HEK293T (cell line): ENCODE results near the gene SART3.

ENCODE experiments used
- ARNT ChIP-seq: fragments of 450-650 bp; IDR thresholded peaks from 2 replicates; pipeline ENCODE4 v1.6.1; 2017; ENCODE audit warnings: mild to moderate bottlenecking
- BHLHE40 ChIP-seq: fragments of 450-650 bp; IDR thresholded peaks from 2 replicates; pipeline ENCODE4 v1.6.1; 2016; ENCODE audit warnings: mild to moderate bottlenecking, moderate library complexity, borderline replicate concordance
- ELF4 ChIP-seq: fragments of 450-650 bp; IDR thresholded peaks from 2 replicates; pipeline ENCODE4 v1.6.1; 2017; ENCODE audit warnings: antibody characterized with exemption
- FOXA1 ChIP-seq: fragments of 450-650 bp; IDR thresholded peaks from 2 replicates; pipeline ENCODE4 v1.6.1; 2016; ENCODE audit warnings: mild to moderate bottlenecking
- HDGF ChIP-seq: fragments of 450-650 bp; IDR thresholded peaks from 2 replicates; pipeline ENCODE4 v1.6.1; 2017; ENCODE audit warnings: antibody characterized with exemption, borderline replicate concordance
- LEF1 ChIP-seq: fragments of 450-650 bp; IDR thresholded peaks from 2 replicates; pipeline ENCODE4 v1.6.1; 2017; ENCODE audit warnings: mild to moderate bottlenecking, borderline replicate concordance
- PKNOX1 ChIP-seq: fragments of 450-650 bp; IDR thresholded peaks from 2 replicates; pipeline ENCODE4 v1.6.1; 2016
- SP1 ChIP-seq: fragments of 450-650 bp; IDR thresholded peaks from 2 replicates; pipeline ENCODE4 v1.6.1; 2017
- TARDBP ChIP-seq: fragments of 450-650 bp; IDR thresholded peaks from 2 replicates; pipeline ENCODE4 v1.6.1; 2016
- ZNF384 ChIP-seq: fragments of 450-650 bp; IDR thresholded peaks from 2 replicates; pipeline ENCODE4 v1.6.1; 2016

GRCh38 chr12:108547686-108548085, 13.3 kb downstream of the SART3 start:
- TF ChIP-seq ARNT: no peak
- TF ChIP-seq ELF4: no peak
- no peak for TF ChIP-seq SP1
- no peak for TF ChIP-seq BHLHE40
- TF ChIP-seq ZNF384: no peak
- TF ChIP-seq FOXA1: no peak
- TF ChIP-seq HDGF: no peak
- TF ChIP-seq PKNOX1: no peak
- TF ChIP-seq TARDBP: no peak
- TF ChIP-seq LEF1: no peak
